ENCODE data around the gene KRT222. TPM values are rescaled to one million over a fixed set of nuclear protein-coding genes. Genes with fewer than 3 reads are reported as not detected.

Gene KRT222
- total RNA-seq, 2 donors from 2014 or later: 1.4 to 2.3 TPM

GRCh38 chr17:40637931-40638330, 27.0 kb downstream of the KRT222 start:
- H3K27ac Mint-ChIP-seq: peak overlapping the region; percentile 74
- H3K27me3 Mint-ChIP-seq (ENCODE audit: insufficient read depth): no peaks in the 10 kb centered on the region
- Histone ChIP-seq H3K9ac (ENCODE audit: extremely low read depth, low read length, poor library complexity, severe bottlenecking) (no peak overlapping the region), H3K4me1 (ENCODE audit: control insufficient read depth, insufficient read depth, low read length) (peaks cover 19% of the 10 kb centered on the region), H3K9me3 (ENCODE audit: control insufficient read depth, low read length) (no peaks in the 10 kb centered on the region), H3K27ac (ENCODE audit: low read depth, low read length) (no peak overlapping the region), H3K4me3 (ENCODE audit: low read length) (peak overlapping the region; percentile 28), H3K36me3 (ENCODE audit: control insufficient read depth, insufficient read depth, low read length) (peaks cover 79% of the 10 kb centered on the region), H3K27me3 (ENCODE audit: control insufficient read depth, insufficient read depth, low read length, poor library complexity, severe bottlenecking) (no peaks in the 10 kb centered on the region)
- H3K36me3 Mint-ChIP-seq (ENCODE audit: low read depth): peaks cover 58% of the 10 kb centered on the region
- H3K9me3 Mint-ChIP-seq: no peaks in the 10 kb centered on the region
- no peak for TF ChIP-seq CTCF (conservative IDR thresholded peaks at IDR 0.05)
- peak overlapping the region; percentile 9 for H3K4me3 Mint-ChIP-seq
- H3K4me1 Mint-ChIP-seq: peaks cover 60% of the 10 kb centered on the region
- WGBS, 2 experiments (ENCODE audit: insufficient coverage in 1 of 2, insufficient read length in 1 of 2): 31 to 66% methylated on average over 2 of the region's 2 CpGs
- no peak for DNase-seq

GRCh38 chr17:40633871-40634270, 31.1 kb downstream of the KRT222 start:
- Mint-ChIP-seq H3K4me1 (peaks cover 35% of the 10 kb centered on the region), H3K36me3 (ENCODE audit: low read depth) (peaks cover 78% of the 10 kb centered on the region), H3K27me3 (ENCODE audit: insufficient read depth) (no peaks in the 10 kb centered on the region), H3K4me3 (no peak overlapping the region), H3K9me3 (no peaks in the 10 kb centered on the region), H3K27ac (peak overlapping the region; percentile 22)
- H3K4me1 ChIP-seq (ENCODE audit: control insufficient read depth, insufficient read depth, low read length): peaks cover 9% of the 10 kb centered on the region
- no peak overlapping the region for H3K4me3 ChIP-seq (ENCODE audit: low read length)
- DNase-seq: no peak
- TF ChIP-seq CTCF (conservative IDR thresholded peaks at IDR 0.05): no peak
- no peak overlapping the region for H3K27ac ChIP-seq (ENCODE audit: low read depth, low read length)
- H3K9ac ChIP-seq (ENCODE audit: extremely low read depth, low read length, poor library complexity, severe bottlenecking): no peak overlapping the region
- WGBS, 2 experiments (ENCODE audit: insufficient coverage in 1 of 2, insufficient read length in 1 of 2): 100% methylated on average over 1 of the region's 1 CpG; no CpG with 5 or more reads in 1 of the 2 experiments
- H3K9me3 ChIP-seq (ENCODE audit: control insufficient read depth, low read length): no peaks in the 10 kb centered on the region
- no peaks in the 10 kb centered on the region for H3K27me3 ChIP-seq (ENCODE audit: control insufficient read depth, insufficient read depth, low read length, poor library complexity, severe bottlenecking)
- H3K36me3 ChIP-seq (ENCODE audit: control insufficient read depth, insufficient read depth, low read length): peaks cover 84% of the 10 kb centered on the region

- no peak overlapping the region for H3K9ac ChIP-seq (ENCODE audit: extremely low read depth, low read length, poor library complexity, severe bottlenecking)
- H3K27ac Mint-ChIP-seq: no peak overlapping the region
- H3K27me3 ChIP-seq (ENCODE audit: control insufficient read depth, insufficient read depth, low read length, poor library complexity, severe bottlenecking): no peaks in the 10 kb centered on the region
- peaks cover 89% of the 10 kb centered on the region for H3K36me3 Mint-ChIP-seq (ENCODE audit: low read depth)
- H3K27me3 Mint-ChIP-seq (ENCODE audit: insufficient read depth): no peaks in the 10 kb centered on the region
- H3K4me3 ChIP-seq (ENCODE audit: low read length): no peak overlapping the region
- H3K4me3 Mint-ChIP-seq: no peak overlapping the region
- peaks cover 23% of the 10 kb centered on the region for H3K4me1 Mint-ChIP-seq
- H3K36me3 ChIP-seq (ENCODE audit: control insufficient read depth, insufficient read depth, low read length): peaks cover 97% of the 10 kb centered on the region
- 95 to 97% methylated on average over 9 of the region's 9 CpGs for WGBS, 2 experiments (ENCODE audit: insufficient coverage in 1 of 2, insufficient read length in 1 of 2)
- no peak for DNase-seq
- no peak overlapping the region for H3K27ac ChIP-seq (ENCODE audit: low read depth, low read length)
- TF ChIP-seq CTCF (conservative IDR thresholded peaks at IDR 0.05): no peak
- peaks cover 8% of the 10 kb centered on the region for H3K4me1 ChIP-seq (ENCODE audit: control insufficient read depth, insufficient read depth, low read length)
- H3K9me3 ChIP-seq (ENCODE audit: control insufficient read depth, low read length): no peaks in the 10 kb centered on the region
- H3K9me3 Mint-ChIP-seq: no peaks in the 10 kb centered on the region
These were observed 32.8 kb downstream of the KRT222 start for GRCh38 chr17:40632216-40632615.
